ENCODE measurements around the gene PRAMEF11.

PRAMEF11 gene

DNA sequence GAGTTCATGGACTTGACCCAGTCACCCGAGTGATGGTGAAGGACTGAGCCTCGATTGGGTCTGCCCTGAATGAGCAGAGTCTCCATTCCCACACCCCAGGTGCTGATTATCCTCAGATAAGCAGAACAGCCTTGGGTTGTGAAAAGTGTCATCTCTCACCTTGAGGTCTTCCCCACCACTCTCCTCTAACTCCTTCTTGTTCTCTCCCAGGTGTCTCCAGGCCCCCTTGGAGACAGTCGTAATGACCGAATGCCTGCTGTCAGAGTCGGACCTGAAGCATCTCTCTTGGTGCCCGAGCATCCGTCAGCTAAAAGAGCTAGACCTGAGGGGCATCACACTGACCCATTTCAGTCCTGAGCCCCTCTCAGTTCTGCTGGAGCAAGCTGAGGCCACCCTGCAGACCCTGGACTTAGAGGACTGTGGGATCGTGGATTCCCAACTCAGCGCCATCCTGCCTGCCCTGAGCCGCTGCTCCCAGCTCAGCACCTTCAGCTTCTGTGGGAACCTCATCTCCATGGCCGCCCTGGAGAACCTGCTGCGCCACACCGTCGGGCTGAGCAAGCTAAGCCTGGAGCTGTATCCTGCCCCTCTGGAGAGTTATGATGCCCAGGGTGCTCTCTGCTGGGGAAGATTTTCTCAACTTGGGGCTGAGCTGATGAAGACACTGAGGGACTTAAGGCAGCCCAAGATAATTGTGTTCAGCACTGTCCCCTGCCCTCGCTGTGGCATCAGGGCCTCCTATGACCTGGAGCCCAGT, 54.2 kb downstream of the PRAMEF11 start:
- no peak overlapping the region for H3K4me3 ChIP-seq (ENCODE audit: low read length)
- no peaks in the 10 kb centered on the region for H3K4me1 ChIP-seq (ENCODE audit: control insufficient read depth, low read length)
- H3K9me2 ChIP-seq (replicated peaks; ENCODE audit: control insufficient read depth, low read length) = no peaks in the 10 kb centered on the region
- H3K27ac ChIP-seq (ENCODE audit: low read depth, low read length) = no peak overlapping the region
- no peaks in the 10 kb centered on the region for H3F3A ChIP-seq (ENCODE audit: control insufficient read depth, insufficient read depth)
- H3K27me3 ChIP-seq (ENCODE audit: control insufficient read depth, low read length) = no peaks in the 10 kb centered on the region
- no peaks in the 10 kb centered on the region for H3K36me3 ChIP-seq (ENCODE audit: control insufficient read depth, low read length)
- H3K79me2 ChIP-seq (ENCODE audit: control insufficient read depth, low read length) = no peaks in the 10 kb centered on the region
- H4K20me1 ChIP-seq (ENCODE audit: control insufficient read depth, insufficient read depth, low read depth, low read length) = no peaks in the 10 kb centered on the region
- TF ChIP-seq, protein P1, sequence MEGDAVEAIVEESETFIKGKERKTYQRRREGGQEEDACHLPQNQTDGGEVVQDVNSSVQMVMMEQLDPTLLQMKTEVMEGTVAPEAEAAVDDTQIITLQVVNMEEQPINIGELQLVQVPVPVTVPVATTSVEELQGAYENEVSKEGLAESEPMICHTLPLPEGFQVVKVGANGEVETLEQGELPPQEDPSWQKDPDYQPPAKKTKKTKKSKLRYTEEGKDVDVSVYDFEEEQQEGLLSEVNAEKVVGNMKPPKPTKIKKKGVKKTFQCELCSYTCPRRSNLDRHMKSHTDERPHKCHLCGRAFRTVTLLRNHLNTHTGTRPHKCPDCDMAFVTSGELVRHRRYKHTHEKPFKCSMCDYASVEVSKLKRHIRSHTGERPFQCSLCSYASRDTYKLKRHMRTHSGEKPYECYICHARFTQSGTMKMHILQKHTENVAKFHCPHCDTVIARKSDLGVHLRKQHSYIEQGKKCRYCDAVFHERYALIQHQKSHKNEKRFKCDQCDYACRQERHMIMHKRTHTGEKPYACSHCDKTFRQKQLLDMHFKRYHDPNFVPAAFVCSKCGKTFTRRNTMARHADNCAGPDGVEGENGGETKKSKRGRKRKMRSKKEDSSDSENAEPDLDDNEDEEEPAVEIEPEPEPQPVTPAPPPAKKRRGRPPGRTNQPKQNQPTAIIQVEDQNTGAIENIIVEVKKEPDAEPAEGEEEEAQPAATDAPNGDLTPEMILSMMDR (IDR thresholded peaks at IDR 0.05; ENCODE audit: low read depth, low read length, poor library complexity, severe bottlenecking) = no peak
- no peak for TF ChIP-seq EZH2phosphoT487 (IDR thresholded peaks at IDR 0.05; ENCODE audit: borderline replicate concordance, low read length)
- no peaks in the 10 kb centered on the region for H3K9me3 ChIP-seq (ENCODE audit: control insufficient read depth, insufficient read depth, low read length)
- no peak overlapping the region for H3K4me2 ChIP-seq (ENCODE audit: low read length)

DNA sequence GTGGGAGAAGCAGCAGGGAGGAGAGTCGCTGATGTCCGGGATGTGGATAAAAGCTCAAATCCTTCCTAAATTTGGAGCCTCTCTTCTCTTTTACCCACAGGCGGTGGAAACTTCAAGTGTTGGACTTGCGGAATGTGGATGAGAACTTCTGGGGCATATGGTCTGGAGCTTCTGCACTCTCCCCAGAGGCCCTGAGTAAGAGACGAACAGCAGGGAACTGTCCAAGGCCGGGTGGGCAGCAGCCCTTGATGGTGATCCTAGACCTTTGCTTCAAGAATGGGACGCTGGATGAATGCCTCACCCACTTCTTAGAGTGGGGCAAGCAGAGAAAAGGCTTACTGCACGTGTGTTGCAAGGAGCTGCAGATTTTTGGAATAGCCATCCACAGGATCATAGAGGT, 55.8 kb downstream of the PRAMEF11 start:
- Histone ChIP-seq H3K79me2 (ENCODE audit: control insufficient read depth, low read length) (no peaks in the 10 kb centered on the region), H3K4me2 (ENCODE audit: low read length) (no peak overlapping the region), H3K4me3 (ENCODE audit: low read length) (no peak overlapping the region), H4K20me1 (ENCODE audit: control insufficient read depth, insufficient read depth, low read depth, low read length) (no peaks in the 10 kb centered on the region), H3F3A (ENCODE audit: control insufficient read depth, insufficient read depth) (no peaks in the 10 kb centered on the region), H3K9me2 (replicated peaks; ENCODE audit: control insufficient read depth, low read length) (no peaks in the 10 kb centered on the region), H3K9me3 (ENCODE audit: control insufficient read depth, insufficient read depth, low read length) (no peaks in the 10 kb centered on the region), H3K27ac (ENCODE audit: low read depth, low read length) (no peak overlapping the region), H3K36me3 (ENCODE audit: control insufficient read depth, low read length) (no peaks in the 10 kb centered on the region), H3K4me1 (ENCODE audit: control insufficient read depth, low read length) (no peaks in the 10 kb centered on the region), H3K27me3 (ENCODE audit: control insufficient read depth, low read length) (peaks cover 3% of the 10 kb centered on the region; the same call in 1 of the 2 replicates)
- TF ChIP-seq, protein P1 (IDR thresholded peaks at IDR 0.05; ENCODE audit: low read depth, low read length, poor library complexity, severe bottlenecking) = no peak
- TF ChIP-seq EZH2phosphoT487 (IDR thresholded peaks at IDR 0.05; ENCODE audit: borderline replicate concordance, low read length) = no peak

- TF ChIP-seq, protein P1 (IDR thresholded peaks at IDR 0.05; ENCODE audit: low read depth, low read length, poor library complexity, severe bottlenecking) = no peak
- TF ChIP-seq EZH2phosphoT487 (IDR thresholded peaks at IDR 0.05; ENCODE audit: borderline replicate concordance, low read length) = no peak
- no peak overlapping the region for H3K4me2 ChIP-seq (ENCODE audit: low read length)
- no peaks in the 10 kb centered on the region for H3K9me2 ChIP-seq (replicated peaks; ENCODE audit: control insufficient read depth, low read length)
- no peaks in the 10 kb centered on the region for H3F3A ChIP-seq (ENCODE audit: control insufficient read depth, insufficient read depth)
- H3K9me3 ChIP-seq (ENCODE audit: control insufficient read depth, insufficient read depth, low read length) = no peaks in the 10 kb centered on the region
- H4K20me1 ChIP-seq (ENCODE audit: control insufficient read depth, insufficient read depth, low read depth, low read length) = no peaks in the 10 kb centered on the region
- no peaks in the 10 kb centered on the region for H3K36me3 ChIP-seq (ENCODE audit: control insufficient read depth, low read length)
- no peak overlapping the region for H3K4me3 ChIP-seq (ENCODE audit: low read length)
- peaks cover 3% of the 10 kb centered on the region; the same call in 1 of the 2 replicates for H3K27me3 ChIP-seq (ENCODE audit: control insufficient read depth, low read length)
- no peak overlapping the region for H3K27ac ChIP-seq (ENCODE audit: low read depth, low read length)
- no peaks in the 10 kb centered on the region for H3K79me2 ChIP-seq (ENCODE audit: control insufficient read depth, low read length)
- no peaks in the 10 kb centered on the region for H3K4me1 ChIP-seq (ENCODE audit: control insufficient read depth, low read length)
These were observed 56.3 kb downstream of the PRAMEF11 start for GRCh38 chr1:12774801-12775345.

Measured in DOHH2 (cell line).